ENCODE data around the gene KCNQ1.
A peak's percentile ranks its signal among the peaks of the same experiment; 100 is the strongest.

Gene KCNQ1, protein sequence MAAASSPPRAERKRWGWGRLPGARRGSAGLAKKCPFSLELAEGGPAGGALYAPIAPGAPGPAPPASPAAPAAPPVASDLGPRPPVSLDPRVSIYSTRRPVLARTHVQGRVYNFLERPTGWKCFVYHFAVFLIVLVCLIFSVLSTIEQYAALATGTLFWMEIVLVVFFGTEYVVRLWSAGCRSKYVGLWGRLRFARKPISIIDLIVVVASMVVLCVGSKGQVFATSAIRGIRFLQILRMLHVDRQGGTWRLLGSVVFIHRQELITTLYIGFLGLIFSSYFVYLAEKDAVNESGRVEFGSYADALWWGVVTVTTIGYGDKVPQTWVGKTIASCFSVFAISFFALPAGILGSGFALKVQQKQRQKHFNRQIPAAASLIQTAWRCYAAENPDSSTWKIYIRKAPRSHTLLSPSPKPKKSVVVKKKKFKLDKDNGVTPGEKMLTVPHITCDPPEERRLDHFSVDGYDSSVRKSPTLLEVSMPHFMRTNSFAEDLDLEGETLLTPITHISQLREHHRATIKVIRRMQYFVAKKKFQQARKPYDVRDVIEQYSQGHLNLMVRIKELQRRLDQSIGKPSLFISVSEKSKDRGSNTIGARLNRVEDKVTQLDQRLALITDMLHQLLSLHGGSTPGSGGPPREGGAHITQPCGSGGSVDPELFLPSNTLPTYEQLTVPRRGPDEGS

DNA sequence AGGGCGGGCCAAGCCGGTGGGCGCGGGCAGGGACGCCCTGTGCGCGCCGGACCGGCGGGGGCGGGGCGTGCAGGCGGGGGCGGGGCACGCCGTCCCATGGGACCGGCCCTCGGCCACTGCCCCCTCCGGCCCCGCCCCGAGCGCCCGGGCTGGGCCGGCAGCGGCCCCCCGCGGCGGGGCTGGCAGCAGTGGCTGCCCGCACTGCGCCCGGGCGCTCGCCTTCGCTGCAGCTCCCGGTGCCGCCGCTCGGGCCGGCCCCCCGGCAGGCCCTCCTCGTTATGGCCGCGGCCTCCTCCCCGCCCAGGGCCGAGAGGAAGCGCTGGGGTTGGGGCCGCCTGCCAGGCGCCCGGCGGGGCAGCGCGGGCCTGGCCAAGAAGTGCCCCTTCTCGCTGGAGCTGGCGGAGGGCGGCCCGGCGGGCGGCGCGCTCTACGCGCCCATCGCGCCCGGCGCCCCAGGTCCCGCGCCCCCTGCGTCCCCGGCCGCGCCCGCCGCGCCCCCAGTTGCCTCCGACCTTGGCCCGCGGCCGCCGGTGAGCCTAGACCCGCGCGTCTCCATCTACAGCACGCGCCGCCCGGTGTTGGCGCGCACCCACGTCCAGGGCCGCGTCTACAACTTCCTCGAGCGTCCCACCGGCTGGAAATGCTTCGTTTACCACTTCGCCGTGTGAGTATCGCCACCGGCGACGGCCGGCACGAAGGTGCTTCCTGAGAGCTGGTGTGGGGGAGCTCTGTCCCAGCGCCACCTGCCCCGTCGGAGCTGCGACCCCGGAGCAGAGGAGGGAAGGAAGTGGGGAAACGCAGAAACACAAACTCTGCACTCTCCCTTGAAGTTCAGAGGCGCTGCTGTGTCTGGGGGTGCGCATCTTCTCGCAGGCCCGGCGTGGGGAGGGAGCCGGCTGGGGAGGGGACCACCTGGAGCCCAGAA is at the start of gene KCNQ1:
Gene KCNQ1, plus strand, starts transcription at position 188 of the 925 bp plus-strand sequence. Its CDS starts 91 bp downstream, at position 279.
- Histone ChIP-seq H3K27ac (no peak within 1 kb of the TSS), H3K9me3 (ENCODE audit: severe bottlenecking) (peaks cover 4% of the 10 kb centered on the region), H3K27me3 (ENCODE audit: insufficient read depth, low read depth, severe bottlenecking) (peaks cover 86% of the 10 kb centered on the region), H3K36me3 (no peaks in the 10 kb centered on the region), H3K4me3 (ENCODE audit: low read depth, low read length) (peak within 1 kb of the TSS; percentile 26)
- TF ChIP-seq, protein P1, sequence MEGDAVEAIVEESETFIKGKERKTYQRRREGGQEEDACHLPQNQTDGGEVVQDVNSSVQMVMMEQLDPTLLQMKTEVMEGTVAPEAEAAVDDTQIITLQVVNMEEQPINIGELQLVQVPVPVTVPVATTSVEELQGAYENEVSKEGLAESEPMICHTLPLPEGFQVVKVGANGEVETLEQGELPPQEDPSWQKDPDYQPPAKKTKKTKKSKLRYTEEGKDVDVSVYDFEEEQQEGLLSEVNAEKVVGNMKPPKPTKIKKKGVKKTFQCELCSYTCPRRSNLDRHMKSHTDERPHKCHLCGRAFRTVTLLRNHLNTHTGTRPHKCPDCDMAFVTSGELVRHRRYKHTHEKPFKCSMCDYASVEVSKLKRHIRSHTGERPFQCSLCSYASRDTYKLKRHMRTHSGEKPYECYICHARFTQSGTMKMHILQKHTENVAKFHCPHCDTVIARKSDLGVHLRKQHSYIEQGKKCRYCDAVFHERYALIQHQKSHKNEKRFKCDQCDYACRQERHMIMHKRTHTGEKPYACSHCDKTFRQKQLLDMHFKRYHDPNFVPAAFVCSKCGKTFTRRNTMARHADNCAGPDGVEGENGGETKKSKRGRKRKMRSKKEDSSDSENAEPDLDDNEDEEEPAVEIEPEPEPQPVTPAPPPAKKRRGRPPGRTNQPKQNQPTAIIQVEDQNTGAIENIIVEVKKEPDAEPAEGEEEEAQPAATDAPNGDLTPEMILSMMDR (IDR thresholded peaks at IDR 0.05; ENCODE audit: low read depth, low read length) = no peak
- peak; percentile 53 for DNase-seq

GRCh38 chr11:2395211-2395730 is 49.5 kb upstream of the KCNQ1 start:
- H3K4me3 ChIP-seq (ENCODE audit: low read depth, low read length) = no peak overlapping the region
- H3K36me3 ChIP-seq = peaks cover 22% of the 10 kb centered on the region
- TF ChIP-seq, protein P1 (IDR thresholded peaks at IDR 0.05; ENCODE audit: low read depth, low read length) = no peak
- no peaks in the 10 kb centered on the region for H3K27me3 ChIP-seq (ENCODE audit: insufficient read depth, low read depth, severe bottlenecking)
- H3K9me3 ChIP-seq (ENCODE audit: severe bottlenecking) = no peaks in the 10 kb centered on the region
- no peak for DNase-seq
- no peak overlapping the region for H3K27ac ChIP-seq

DNA sequence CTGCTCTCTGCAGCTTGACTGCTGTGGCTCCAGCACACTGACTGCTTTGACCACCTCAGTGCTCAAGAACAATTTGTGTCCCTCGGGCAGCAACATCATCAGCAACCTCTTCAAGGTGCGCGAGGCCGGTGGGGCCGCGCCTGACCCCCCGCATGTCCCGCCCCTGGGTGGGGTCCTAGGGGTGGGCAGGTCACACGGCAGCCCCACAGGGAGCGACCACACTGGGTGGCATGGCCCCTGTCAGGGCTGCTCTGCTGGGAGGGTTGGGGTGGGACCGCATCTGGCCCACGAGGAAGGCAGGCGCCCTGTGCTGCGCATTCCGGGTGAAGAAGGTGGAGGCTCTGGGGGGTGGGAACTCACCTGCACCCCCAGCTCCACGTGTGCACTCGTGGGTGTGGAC is 49.0 kb upstream of the KCNQ1 start:
- Histone ChIP-seq H3K27ac (no peak overlapping the region), H3K36me3 (peaks cover 22% of the 10 kb centered on the region)
- TF ChIP-seq, protein P1 (IDR thresholded peaks at IDR 0.05; ENCODE audit: low read depth, low read length) = no peak

DNA sequence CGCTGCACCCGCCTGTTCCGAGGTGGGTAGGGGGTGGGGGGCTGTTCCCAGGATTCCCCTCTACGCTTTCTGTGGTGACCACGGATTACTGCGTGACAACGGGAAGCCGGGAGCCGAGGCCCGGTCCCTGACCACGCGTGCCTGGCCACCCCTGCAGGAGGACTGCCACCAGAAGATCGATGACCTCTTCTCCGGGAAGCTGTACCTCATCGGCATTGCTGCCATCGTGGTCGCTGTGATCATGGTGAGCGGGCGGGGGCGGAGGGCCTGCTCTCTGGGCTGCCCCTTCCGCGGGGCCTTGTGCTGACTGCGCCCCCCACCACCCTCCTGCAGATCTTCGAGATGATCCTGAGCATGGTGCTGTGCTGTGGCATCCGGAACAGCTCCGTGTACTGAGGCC is 48.3 kb upstream of the KCNQ1 start:
- TF ChIP-seq, protein P1 (IDR thresholded peaks at IDR 0.05; ENCODE audit: low read depth, low read length) = no peak
- Histone ChIP-seq H3K4me3 (ENCODE audit: low read depth, low read length) (no peak overlapping the region), H3K36me3 (peaks cover 24% of the 10 kb centered on the region), H3K27ac (no peak overlapping the region), H3K27me3 (ENCODE audit: insufficient read depth, low read depth, severe bottlenecking) (no peaks in the 10 kb centered on the region), H3K9me3 (ENCODE audit: severe bottlenecking) (no peaks in the 10 kb centered on the region)
- DNase-seq = no peak

More for the DNA sequence above, 49.0 kb upstream of the KCNQ1 start:
- Histone ChIP-seq H3K4me3 (ENCODE audit: low read depth, low read length) (no peak overlapping the region), H3K27me3 (ENCODE audit: insufficient read depth, low read depth, severe bottlenecking) (no peaks in the 10 kb centered on the region), H3K9me3 (ENCODE audit: severe bottlenecking) (no peaks in the 10 kb centered on the region)
- no peak for DNase-seq

- Histone ChIP-seq H3K4me3 (ENCODE audit: low read depth, low read length) (no peak overlapping the region), H3K36me3 (peaks cover 26% of the 10 kb centered on the region), H3K27me3 (ENCODE audit: insufficient read depth, low read depth, severe bottlenecking) (no peaks in the 10 kb centered on the region), H3K27ac (no peak overlapping the region), H3K9me3 (ENCODE audit: severe bottlenecking) (no peaks in the 10 kb centered on the region)
- DNase-seq = no peak
- TF ChIP-seq, protein P1 (IDR thresholded peaks at IDR 0.05; ENCODE audit: low read depth, low read length) = no peak
These were observed 47.8 kb upstream of the KCNQ1 start for GRCh38 chr11:2397005-2397404.
